ENCODE results near the gene ATP6V1F. TPM values are rescaled to one million over a fixed set of nuclear protein-coding genes. Genes with fewer than 3 reads are reported as not detected.

ATP6V1F gene
- total and polyA plus RNA-seq, 12 donors: 96.7 to 189 (median 125) TPM

- Histone ChIP-seq H3K27me3 (no peaks in the 10 kb centered on the region), H3K4me3 (no peak overlapping the region), H3K4me1 (peaks cover 5 to 70% (median 19%) of the 10 kb centered on the region in 9 donors), H3K36me3 (peaks cover 0 to 96% (median 70%) of the 10 kb centered on the region in 9 donors), H3K27ac (peak overlapping the region in 6 of 10 donors; percentile 47 to 99 (median 80)), H3K9me3 (no peaks in the 10 kb centered on the region)
- WGBS, 2 donors: 70 to 77% methylated on average over 17 of the region's 17 CpGs
- intact Hi-C loops (cut with DNase I): no loop called here
- no peak for ATAC-seq
- peak in 1 of 2 donors; percentile 7 for DNase-seq
- TF ChIP-seq CTCF (IDR thresholded peaks at IDR 0.05): no peak
These were observed 23.5 kb upstream of the ATP6V1F start for GRCh38 chr7:128838981-128839731.

- no peak for TF ChIP-seq CTCF (IDR thresholded peaks at IDR 0.05)
- peaks cover 0 to 100% (median 76%) of the 10 kb centered on the region in 9 donors for H3K36me3 ChIP-seq
- H3K4me3 ChIP-seq: no peak overlapping the region
- DNase-seq (peak in 1 of 2 donors; percentile 7), ATAC-seq (no peak)
- peaks cover 5 to 64% (median 18%) of the 10 kb centered on the region in 9 donors for H3K4me1 ChIP-seq
- H3K9me3 ChIP-seq: no peaks in the 10 kb centered on the region
- whole genome bisulfite sequencing, 2 donors: 80 to 83% methylated on average over 13 of the region's 13 CpGs
- peak overlapping the region in 7 of 10 donors; percentile 35 to 64 (median 53) for H3K27ac ChIP-seq
- intact Hi-C loops (cut with DNase I): no loop called here
- no peaks in the 10 kb centered on the region for H3K27me3 ChIP-seq
These were observed 22.9 kb upstream of the ATP6V1F start for GRCh38 chr7:128839751-128840177.

GRCh38 chr7:128840326-128841170 lies 22.1 kb upstream of the ATP6V1F start:
- H3K4me3 ChIP-seq: no peak overlapping the region
- no peaks in the 10 kb centered on the region for H3K27me3 ChIP-seq
- H3K27ac ChIP-seq: peak overlapping the region in 5 of 10 donors; percentile 43 to 64 (median 57)
- peak in 1 of 2 donors; percentile 15 for DNase-seq
- intact Hi-C loops (cut with DNase I): no loop called here
- WGBS, 2 donors: 90 to 91% methylated on average over 23 of the region's 23 CpGs
- H3K4me1 ChIP-seq: peaks cover 5 to 56% (median 13%) of the 10 kb centered on the region in 9 donors
- ATAC-seq: no peak
- H3K36me3 ChIP-seq: peaks cover 0 to 100% (median 77%) of the 10 kb centered on the region in 9 donors
- H3K9me3 ChIP-seq: no peaks in the 10 kb centered on the region
- TF ChIP-seq CTCF (IDR thresholded peaks at IDR 0.05): no peak

GRCh38 chr7:128841171-128841690 lies 21.4 kb upstream of the ATP6V1F start:
- no peak for DNase-seq
- WGBS, 2 donors: 81 to 88% methylated on average over 16 to 17 of the region's 17 CpGs

More at GRCh38 chr7:128841171-128841690, 21.4 kb upstream of the ATP6V1F start:
- Histone ChIP-seq H3K4me3 (no peak overlapping the region), H3K36me3 (peaks cover 0 to 100% (median 75%) of the 10 kb centered on the region in 9 donors), H3K4me1 (peaks cover 0 to 49% (median 6%) of the 10 kb centered on the region in 9 donors), H3K9me3 (no peaks in the 10 kb centered on the region), H3K27me3 (no peaks in the 10 kb centered on the region), H3K27ac (peak overlapping the region in 1 of 10 donors; percentile 16)
- no peak for ATAC-seq
- intact Hi-C loops (cut with DNase I): no loop called here
- TF ChIP-seq CTCF (IDR thresholded peaks at IDR 0.05): no peak

All from heart right ventricle (tissue), 16 donors.